Gastrocnemius medialis (tissue), 4 donors: Measurements from ENCODE around the gene RPS13.

Experiments
- POLR2A ChIP-seq, 2 donors: fragments of 450-650 bp; IDR thresholded peaks; one replicate each; pipeline ENCODE4 v1.6.1; 2017; ENCODE audit warnings: antibody characterized with exemption in 2 of 2, mild to moderate bottlenecking in 2 of 2, moderate library complexity in 2 of 2
- TF ChIP-seq, protein P1 (sequence below), 5 experiments: fragments of 450-650 bp in 3 of 5; fragments of 200-600 bp in 2 of 5; sonication (generic) in 2 of 5; IDR thresholded peaks in 4 of 5; conservative IDR thresholded peaks in 1 of 5; 1 replicate in 4 of 5; 2 replicates in 1 of 5; pipeline ENCODE4 v1.5.1; 2016 to 2019; ENCODE audit warnings: antibody characterized with exemption in 5 of 5, mild to moderate bottlenecking in 3 of 5, moderate library complexity in 3 of 5

GRCh38 chr11:17036666-17037658 is 40.5 kb downstream of the RPS13 start:
- TF ChIP-seq, protein P1, sequence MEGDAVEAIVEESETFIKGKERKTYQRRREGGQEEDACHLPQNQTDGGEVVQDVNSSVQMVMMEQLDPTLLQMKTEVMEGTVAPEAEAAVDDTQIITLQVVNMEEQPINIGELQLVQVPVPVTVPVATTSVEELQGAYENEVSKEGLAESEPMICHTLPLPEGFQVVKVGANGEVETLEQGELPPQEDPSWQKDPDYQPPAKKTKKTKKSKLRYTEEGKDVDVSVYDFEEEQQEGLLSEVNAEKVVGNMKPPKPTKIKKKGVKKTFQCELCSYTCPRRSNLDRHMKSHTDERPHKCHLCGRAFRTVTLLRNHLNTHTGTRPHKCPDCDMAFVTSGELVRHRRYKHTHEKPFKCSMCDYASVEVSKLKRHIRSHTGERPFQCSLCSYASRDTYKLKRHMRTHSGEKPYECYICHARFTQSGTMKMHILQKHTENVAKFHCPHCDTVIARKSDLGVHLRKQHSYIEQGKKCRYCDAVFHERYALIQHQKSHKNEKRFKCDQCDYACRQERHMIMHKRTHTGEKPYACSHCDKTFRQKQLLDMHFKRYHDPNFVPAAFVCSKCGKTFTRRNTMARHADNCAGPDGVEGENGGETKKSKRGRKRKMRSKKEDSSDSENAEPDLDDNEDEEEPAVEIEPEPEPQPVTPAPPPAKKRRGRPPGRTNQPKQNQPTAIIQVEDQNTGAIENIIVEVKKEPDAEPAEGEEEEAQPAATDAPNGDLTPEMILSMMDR (IDR thresholded peaks at IDR 0.05 in 4 of 5, conservative IDR thresholded peaks at IDR 0.05 in 1 of 5), result no peak
- no peak for TF ChIP-seq POLR2A (IDR thresholded peaks at IDR 0.05)
